Astrocyte (in vitro differentiated cells and primary cell): ENCODE data around the gene FAM72B.
"Not testable (repeated sequence)": the region's sequence is repeated elsewhere in the genome, so short reads cannot be mapped to it uniquely, and the experiment has no call there.

Experiments
- EZH2 ChIP-seq: IDR thresholded peaks from 2 replicates; pipeline ENCODE4 v1.6.1; 2012; ENCODE audit warnings: mild to moderate bottlenecking, low read length, inconsistent platforms; ENCODE audit not compliant: insufficient read depth
- TF ChIP-seq, protein P1 (sequence below): IDR thresholded peaks from 2 replicates; pipeline ENCODE4 v1.5.1; 2011; ENCODE audit warnings: low read depth, mild to moderate bottlenecking, inconsistent platforms, low read length, moderate library complexity; ENCODE audit not compliant: insufficient read depth

- TF ChIP-seq, protein P1, sequence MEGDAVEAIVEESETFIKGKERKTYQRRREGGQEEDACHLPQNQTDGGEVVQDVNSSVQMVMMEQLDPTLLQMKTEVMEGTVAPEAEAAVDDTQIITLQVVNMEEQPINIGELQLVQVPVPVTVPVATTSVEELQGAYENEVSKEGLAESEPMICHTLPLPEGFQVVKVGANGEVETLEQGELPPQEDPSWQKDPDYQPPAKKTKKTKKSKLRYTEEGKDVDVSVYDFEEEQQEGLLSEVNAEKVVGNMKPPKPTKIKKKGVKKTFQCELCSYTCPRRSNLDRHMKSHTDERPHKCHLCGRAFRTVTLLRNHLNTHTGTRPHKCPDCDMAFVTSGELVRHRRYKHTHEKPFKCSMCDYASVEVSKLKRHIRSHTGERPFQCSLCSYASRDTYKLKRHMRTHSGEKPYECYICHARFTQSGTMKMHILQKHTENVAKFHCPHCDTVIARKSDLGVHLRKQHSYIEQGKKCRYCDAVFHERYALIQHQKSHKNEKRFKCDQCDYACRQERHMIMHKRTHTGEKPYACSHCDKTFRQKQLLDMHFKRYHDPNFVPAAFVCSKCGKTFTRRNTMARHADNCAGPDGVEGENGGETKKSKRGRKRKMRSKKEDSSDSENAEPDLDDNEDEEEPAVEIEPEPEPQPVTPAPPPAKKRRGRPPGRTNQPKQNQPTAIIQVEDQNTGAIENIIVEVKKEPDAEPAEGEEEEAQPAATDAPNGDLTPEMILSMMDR: not testable (repeated sequence)
- not testable (repeated sequence) for TF ChIP-seq EZH2
Observed at GRCh38 chr1:121226925-121227324, 42.8 kb upstream of the FAM72B start.
